Measurements from ENCODE around the gene TP53RK.

The TP53RK gene

DNA sequence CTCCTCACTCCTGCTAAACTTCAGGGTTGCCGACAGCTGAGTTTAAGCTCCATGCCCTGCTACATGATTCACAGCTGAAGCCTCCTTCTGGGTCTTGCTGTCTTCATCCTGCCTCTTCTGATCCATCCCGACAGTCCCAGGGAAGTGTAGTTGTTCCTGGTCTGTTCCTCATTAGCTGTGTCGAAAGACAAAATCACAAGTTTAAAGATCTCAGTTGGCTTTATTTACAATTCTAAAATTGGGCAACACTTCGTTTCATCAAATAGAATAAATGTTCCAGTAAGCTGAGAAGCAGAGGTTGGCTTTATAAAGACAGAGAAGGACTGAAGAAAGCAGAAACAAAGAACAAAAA is 16.1 kb upstream of the TP53RK start:
- DNase-seq, result no peak

DNA sequence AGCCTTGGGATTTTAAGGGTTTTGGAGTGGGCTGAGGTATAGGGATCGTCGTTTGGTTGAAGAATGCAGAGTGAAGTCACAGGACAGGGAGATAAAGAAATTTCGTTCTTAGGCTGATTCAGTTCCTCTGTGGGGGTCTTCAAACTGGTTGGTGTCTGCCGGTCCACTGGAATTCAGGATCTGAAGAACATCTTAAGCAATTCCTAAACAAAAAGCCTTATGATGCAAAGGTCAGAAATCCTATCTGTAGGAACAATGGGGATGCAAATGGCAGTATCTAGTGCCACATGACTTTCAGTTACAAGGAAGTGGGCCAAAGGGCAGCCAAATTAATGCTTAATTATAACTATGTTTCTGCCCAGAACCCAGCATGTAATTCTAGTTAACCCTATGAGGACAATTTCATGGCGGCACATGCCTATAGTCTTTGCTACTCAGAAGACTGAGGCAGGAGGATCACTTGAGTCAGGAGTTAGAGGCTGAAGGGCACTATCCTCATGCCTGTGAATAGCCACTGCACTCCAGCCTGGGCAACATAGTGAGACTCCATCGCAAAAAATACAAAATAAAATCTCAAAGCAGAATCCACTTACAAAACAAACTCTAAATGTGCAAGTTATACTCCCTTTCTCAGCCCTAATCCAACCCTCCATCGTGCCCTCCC is 15.6 kb upstream of the TP53RK start:
- DNase-seq, result no peak

DNA sequence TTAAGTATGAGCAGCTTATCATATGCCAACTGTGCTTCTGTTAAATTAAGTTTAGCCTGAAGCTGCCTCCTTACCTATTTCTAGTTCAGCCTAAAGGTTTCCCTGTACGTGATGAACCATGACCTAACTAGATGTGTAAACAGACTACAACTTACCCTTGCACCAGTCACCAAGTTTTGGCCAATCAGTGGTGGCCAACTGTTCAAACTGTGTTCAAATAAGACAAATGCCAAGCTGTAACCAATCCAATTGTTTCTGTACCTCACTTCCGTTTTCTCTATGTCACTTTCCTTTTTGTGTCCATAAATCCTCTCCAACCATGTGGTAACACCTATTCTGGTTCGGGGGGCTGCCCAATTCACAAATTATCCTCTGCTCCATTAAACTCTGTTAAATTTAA is 14.2 kb upstream of the TP53RK start:
- DNase-seq, result no peak

DNA sequence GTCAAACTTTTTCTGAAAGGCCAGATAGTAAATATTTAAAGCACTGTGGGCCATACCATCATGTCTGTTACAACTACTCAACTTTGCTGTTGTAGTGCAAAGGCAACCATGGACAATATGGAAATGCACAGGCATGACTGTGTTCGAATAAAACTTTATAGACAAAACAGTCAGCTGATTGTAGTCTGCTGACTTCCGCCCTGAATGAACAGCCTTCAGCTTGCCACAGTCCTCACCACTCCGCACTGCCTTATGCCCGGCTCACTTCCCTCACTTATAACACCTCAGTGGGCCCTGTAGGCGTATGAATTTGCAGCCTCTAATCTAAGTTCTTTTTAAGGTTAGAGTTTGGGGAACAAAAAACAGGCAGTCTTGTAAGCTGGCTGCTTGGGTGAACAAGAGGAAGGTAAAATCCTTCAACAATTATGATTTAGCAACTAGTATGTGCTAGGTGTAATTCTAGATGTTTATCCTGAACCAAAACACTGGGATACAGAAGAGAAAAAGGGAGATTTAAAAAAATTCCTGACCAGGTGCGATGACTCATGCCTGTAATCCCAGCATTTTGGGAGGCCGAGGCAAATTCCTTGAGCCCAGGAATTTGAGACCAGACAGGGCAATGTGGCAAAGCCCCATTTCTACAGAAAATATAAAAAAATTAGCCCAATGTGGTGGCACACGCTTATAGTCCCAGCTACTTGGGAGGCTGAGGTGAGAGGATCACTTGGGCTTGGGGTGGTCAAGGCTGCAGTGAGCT is 13.4 kb upstream of the TP53RK start:
- no peak for DNase-seq

DNA sequence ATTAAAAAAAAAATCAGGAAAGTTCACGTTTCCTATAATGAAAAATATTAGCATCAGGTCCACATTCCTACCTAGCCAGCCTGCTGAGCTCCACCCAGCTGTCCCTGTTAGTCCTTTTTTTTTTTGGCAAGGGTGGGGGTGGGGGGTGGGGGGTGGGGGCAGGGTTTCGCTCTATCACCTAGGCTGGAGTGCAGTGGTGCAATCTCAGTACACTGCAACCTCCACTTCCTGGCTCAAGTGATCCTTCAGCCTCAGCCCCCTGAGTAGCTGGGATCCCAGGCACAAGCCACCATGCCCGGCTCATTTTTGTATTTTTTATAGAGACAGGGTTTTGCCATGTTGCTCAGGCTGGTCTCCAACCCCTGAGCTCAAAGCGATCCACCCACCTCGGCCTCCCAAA is 12.7 kb upstream of the TP53RK start:
- DNase-seq, result no peak

DNA sequence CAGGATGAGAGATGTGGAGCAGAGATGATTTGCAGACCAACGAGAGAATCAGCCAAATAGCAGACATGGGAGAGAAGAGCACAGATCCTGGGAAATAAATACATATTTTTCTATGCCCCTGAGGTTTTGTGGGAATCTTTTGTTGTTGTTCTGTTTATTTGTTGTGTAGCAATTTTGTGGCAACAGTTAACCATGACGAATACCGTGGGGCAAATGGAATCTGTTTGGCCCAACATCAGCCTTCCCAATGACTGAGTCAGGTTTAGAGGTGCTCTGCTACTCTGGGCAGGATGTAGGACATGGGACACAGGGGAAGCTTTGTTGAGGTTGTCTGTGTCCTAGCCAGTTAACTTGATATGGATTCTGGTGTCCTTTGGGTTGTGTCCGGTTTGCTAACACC is 12.3 kb upstream of the TP53RK start:
- DNase-seq, result no peak

DNA sequence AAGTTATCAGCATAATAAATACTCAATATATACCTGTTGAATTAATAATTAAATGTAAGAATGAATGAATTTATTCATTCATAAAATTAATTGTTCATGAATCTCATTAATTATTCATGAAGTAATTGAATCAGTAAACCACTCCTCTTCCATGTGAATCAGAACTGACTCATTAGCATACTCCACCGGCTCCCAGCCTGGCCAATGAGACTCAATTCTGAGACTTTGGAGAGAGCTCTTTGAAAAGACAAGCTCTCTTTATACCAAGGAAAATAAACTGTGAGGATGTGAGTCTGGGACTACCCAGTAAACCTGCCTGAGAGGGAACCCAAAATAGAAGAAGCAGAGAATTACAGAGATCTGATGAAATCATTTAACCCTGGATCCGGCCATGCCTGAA is 11.8 kb upstream of the TP53RK start:
- DNase-seq, result no peak

DNA sequence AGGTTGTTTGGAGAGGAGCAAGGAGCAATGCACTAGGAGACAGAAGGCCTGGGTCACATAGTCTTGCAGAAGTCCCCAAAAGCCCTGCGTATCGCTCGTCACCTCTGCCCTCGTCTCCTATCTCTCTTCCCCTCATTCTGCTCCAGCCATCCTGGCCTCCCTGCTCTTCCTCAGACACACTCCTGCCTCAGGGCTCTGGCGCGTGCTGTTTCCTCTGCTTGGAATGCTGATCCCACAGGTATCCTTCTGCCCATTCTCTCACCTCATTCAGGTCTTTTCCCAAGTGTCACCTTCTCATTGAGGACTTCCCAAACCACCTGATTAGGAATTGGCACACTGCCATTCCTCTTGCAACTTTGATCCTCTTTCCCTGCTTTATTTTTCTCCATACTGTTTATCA is 11.2 kb upstream of the TP53RK start:
- no peak for DNase-seq

DNA sequence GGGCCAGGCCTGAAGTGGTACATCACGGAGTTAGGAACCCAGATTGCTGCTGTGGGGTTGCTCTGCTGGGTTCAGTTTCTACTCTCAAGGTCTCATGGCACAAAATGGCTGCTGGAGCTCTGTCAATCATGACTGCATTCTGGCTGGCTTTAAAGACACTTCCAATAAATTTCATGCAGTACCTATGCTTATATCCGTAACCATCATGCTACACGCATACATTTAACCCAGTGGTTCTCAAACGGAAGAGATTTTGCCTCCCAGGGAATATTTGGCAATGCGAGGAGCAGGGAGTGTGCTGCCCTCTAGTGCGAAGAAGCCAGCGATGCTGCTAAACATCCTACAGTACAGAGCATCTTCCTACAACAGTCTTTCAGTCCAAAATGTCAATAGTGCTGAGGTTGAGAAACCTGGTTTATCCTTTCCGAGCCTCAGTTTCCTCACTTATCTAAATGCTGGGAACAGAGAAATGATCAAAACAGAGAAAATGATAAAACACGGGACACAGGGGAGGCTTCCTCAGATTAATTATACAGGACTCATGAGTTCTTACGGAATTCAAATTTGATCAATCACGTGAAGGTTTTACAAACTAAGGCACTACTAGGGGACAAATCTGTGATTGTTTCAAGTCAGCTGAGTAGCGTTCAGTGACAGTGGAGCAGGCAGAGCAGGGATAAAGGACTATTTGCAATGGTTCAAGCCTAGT is 10.6 kb upstream of the TP53RK start:
- peak; percentile 73 for DNase-seq

DNA sequence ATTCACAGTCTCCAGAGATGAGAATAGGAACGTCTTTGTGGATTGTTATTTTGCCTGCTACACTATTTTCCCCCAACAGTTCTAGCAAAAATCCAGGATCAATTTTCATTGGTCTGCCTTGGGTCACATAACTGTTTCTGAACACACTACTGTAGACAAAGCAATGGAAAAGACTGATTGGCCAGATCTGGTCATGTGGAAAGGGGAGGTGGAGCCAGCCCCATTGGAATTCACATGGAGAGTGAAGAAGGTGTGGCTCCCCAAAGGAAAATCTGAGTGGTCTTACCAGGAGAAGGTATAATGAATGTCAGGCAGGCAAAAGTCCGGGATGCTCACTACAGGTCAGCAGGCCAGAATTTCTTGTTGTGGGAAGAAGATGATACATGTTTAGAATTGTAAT is 9.5 kb upstream of the TP53RK start:
- DNase-seq, result no peak

DNA sequence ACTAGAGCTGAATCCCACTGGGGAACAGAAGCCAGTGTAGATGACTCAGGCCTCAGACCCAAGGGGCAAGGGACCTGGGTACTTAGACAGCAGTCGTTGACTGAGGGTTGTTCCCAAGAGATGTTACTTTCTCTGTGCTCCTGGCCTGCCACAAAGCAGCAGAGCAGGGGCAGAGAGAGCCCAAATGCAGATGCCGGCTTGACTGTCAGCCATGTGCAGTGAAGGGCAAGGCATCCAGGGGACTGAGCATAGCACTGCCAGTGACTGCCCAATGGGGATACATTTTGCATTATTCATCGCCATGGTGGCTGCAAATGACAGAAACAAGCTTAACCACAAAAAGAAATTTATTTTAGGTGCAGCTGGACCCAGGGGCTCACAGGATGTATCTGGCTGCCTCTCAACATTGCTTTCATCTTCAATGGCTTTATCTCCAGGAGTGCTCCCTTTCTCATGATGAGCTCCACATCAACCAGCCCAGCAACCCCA is 7.6 kb upstream of the TP53RK start:
- DNase-seq, result no peak

DNA sequence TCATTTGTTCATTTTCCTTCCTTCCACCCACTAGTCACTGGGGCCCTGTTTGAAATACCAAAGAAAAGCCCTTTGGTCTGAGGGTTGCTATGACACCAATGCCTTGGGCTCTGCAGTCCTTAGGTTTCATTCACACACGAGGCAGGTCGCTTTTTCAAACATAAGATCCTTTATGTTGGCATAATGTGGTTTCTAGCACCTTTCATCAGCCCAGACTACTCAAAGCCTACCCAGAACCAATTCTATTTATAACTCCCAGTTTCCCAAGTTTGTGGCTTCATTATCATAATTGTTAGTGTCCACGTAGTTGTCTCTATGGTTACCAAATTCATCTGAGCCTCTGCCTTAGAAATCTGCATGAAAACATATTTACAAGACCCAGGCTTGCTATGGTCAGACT is 6.6 kb upstream of the TP53RK start:
- DNase-seq, result peak; percentile 48

DNA sequence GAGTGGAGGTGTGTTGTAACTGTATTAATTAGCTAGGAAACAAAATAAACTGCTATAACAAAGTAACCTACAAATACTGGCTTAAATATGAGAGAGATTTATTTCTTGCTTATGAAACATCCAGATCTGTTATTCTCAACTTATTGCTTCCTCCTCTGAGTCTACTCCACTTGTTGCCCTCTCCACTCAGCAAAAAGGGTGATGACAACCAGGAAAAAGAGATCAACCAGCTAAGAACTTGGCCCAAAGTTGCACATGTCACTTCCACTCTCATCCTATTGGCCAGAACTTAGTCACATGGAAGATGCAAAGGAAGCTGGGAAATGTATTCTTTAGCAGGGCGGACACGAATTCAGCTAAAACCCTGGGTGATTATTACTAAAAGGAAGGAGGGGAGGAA is 5.2 kb upstream of the TP53RK start:
- peak; percentile 93 for DNase-seq

DNA sequence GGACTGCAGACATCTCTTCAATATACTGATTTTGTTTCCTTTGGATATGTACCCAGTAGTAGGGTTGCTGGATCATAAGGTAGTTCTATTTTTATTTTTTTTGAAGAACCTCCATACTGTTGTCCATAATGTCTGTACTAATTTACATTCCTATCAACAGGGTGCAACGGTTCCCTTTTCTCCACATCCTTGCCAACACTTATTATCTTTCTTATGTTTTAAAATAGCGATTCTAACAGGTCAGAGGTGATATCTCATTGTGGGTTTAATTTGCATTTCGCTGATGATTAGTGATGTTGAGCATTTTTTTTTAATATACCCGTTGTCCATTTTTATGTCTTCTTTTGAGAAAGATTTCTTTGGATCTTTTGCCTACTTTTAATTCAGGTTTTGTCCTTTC is 2.0 kb upstream of the TP53RK start:
- peak; percentile 73 for DNase-seq

DNA sequence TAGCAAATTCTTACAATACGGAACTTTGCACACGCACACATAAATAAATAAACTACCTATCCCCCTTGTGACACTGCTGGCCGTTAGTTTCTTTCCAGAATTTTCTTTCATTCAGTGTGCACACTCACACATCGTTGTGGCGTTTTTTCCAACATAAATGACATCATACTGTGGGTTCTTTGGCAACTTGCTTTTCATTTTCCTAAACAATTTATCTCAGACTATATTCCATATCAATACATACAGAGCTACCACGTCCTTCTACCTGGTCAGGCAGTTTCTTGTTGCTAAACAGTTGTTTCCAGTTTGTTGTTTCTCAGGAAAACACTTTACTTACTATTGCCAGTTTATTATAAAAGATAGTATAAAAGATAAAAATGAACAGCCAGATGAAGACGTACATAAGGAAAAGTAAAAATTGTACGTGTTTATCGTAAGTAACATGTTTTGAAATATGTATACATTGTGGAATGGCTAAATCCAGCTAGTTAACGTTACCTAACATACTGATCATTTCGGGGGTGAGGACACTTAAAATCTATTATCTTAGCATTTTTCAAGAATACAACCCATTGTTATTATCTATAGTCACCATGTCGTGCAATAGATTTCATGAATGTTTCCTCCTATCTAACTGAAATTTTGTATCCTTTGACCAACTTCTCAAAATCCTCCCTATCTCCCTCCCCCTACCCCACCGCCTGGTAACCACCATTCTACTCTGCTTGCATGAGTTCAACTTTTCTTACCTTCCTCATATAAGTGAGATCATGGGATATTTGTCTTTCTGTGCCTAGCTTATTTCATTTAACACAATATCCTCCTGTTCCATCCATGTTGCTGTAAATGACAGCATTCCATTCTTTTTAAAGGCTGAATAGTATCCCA is 1.2 kb upstream of the TP53RK start:
- peak; percentile 90 for DNase-seq

DNA sequence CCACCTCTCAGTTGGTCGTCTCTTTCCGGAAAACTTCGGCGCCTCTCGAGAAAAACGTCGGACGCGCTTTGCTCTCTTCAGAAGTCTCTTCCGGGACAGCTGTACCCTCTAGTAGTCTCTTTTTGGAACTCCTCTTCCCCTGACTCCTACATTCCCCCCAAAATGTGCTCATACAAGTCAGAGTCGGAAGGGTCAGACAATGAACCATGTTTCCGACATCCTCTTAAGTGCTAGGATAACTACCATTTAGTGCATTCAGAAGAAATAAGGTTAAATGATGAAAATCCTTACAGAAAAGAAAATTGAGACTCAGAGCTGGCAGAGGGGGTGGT is 476 bp upstream of the TP53RK start:
- DNase-seq, result no peak

DNA sequence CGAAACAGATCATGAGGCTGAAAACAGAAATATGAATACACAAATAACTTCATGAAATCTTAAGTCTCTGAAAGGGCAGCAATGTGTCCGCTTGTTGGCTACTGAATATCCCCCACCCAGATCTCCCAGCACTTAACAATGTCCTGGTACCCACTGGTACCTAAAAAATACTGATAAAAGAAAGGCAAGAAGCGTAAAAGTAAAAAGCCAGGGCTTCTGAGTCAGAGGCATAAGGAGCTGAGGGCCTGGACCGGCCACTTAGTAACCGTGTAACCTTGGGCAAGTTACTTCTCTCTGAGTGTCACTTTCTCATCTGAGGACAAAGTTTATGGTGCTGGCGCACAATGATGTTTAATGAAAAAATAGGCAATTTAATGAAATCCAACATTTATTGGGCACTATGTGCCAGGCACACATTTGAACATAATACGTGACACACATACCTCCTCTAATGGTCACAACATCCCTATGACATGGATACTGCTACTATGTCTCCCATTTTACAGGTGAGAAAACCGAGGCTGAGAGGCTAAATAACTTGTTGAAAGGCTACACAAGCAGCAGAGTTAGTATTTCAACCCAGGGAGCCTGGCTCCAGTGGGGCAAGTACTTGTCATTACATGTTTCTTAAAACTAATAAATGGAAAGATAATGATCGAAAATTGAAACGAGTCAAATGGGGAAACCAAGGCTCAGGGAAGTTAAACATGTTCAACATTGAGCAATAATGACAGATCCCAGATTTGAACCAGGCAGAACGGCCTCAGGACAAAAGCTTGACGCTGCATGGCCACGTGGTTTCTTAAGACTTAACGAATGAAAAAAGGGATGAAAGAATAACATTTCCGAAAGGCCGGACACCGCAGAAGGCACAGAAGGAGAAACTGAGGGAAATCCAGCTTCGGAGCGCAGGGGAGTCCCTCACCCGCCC is 828 bp downstream of the TP53RK start:
- DNase-seq, result peak; percentile 23

DNA sequence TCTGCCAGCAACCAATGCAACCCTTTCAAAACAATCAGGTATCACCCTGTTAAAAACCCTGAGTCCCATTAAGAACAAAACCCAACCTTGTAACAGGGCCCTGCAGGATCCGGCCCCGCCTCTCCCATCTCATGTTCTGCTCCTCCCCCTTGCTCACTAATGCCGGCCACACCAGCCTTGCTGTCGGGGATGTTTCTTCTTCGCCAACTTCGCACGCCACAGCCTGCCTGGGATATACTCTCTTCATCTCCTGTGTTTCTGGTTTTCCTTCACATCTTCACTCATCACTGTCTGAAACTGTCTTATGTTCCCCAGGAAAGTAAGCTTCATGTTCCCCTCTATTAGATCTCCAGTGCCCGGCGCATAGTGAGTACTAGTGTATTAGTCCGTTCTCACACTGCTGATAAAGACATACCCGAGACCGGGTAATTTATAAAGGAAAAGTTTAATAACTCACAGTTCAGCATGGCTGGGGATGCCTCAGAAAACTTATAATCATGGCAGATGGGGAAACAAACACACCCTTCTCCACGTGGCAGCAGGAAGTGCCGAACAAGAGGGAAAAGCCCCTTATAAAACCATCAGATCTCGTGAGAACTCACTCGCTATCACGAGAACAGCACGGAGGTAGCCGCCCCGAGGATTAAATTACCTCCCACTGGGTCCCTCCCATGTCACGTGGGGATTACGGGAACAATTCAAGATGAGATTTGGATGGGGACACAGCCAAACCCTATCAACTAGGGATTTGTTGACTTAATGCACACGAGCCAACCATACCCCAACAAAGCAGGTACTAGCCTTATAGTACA is 5.1 kb downstream of the TP53RK start:
- DNase-seq, result peak; percentile 45

DNA sequence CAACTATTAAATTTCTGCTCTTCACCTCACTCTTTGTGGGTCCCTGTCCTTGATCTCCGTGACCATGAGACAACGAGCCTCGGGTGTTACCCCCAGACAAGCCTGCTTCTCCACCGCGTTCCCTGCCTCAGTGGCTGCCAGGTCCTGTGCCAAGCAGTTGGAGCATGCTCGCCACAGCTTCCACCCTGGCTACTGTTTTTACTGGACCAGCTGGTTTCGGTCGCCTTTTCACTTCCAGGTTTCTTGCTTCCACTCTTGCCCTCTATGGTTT is 5.6 kb downstream of the TP53RK start:
- no peak for DNase-seq

DNA sequence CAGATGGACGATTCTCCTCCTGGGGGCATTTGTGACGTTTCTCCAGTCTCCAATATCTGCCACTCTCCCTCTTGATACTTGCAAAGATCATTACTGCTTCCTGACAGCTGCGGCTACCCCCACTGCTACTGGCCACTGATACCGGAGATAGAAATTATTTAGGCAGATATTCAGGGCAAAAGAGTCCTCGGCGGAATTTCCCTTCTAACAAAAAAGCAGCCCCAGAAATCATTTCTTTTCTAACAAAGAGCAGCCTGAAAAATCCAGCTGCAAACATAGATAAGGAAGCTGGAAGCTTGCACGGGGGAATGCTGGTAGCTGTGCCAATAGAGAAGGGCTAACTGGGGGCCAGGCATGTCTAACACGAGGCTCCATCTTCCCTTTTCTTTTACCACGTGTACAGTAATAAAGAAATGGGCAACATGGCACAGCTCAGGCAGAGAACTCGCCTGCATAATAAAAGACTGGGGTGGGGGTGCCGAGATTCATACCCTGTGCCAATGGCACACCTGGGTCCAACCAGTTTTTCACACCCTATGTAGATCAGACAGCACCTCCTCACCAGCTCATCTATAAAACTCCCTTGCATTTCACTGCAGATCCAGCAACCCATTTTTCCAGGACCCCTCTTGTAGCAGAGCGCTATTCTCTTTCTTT is 6.1 kb downstream of the TP53RK start:
- peak; percentile 90 for DNase-seq

Data from hematopoietic multipotent progenitor cell treated with erythropoietin and hydrocortisone succinate and interleukin-3 and kit ligand, for 4 days (in vitro differentiated cells).